ENCODE data around the gene HTR4. TPM values are rescaled to one million over a fixed set of nuclear protein-coding genes. Genes with fewer than 3 reads are reported as not detected.

The HTR4 gene
- total and polyA plus RNA-seq, 5 donors from 2014 or later: not detected

GRCh38 chr5:148688787-148689186 is 34.5 kb upstream of the HTR4 start:
- H3K4me1 Mint-ChIP-seq: no peaks in the 10 kb centered on the region
- H3K4me3 Mint-ChIP-seq: no peak overlapping the region
- H3K36me3 ChIP-seq (ENCODE audit: control insufficient read depth, insufficient read depth, low read length): no peaks in the 10 kb centered on the region
- H3K9me3 ChIP-seq (ENCODE audit: control insufficient read depth in 2 of 2, low read length in 2 of 2): peaks cover 0 to 6% of the 10 kb centered on the region in 2 experiments
- no peaks in the 10 kb centered on the region for H3K27me3 ChIP-seq (ENCODE audit: control insufficient read depth, insufficient read depth, low read length)
- H3K36me3 Mint-ChIP-seq: no peaks in the 10 kb centered on the region
- H3K27ac Mint-ChIP-seq: no peak overlapping the region
- no peak overlapping the region for H3K4me3 ChIP-seq (ENCODE audit: low read depth, low read length)
- H3K27me3 Mint-ChIP-seq: no peaks in the 10 kb centered on the region
- no peak for ATAC-seq (ENCODE audit: low read depth in 2 of 2)
- DNase-seq: no peak
- no peak overlapping the region for H3K27ac ChIP-seq (ENCODE audit: insufficient read depth, low read length, poor library complexity, severe bottlenecking)
- peaks cover 0 to 15% (median 2%) of the 10 kb centered on the region in 7 donors for H3K9me3 Mint-ChIP-seq
- H3K4me1 ChIP-seq (ENCODE audit: control insufficient read depth, insufficient read depth, low read length, poor library complexity, severe bottlenecking): no peaks in the 10 kb centered on the region

- Histone ChIP-seq H3K36me3 (ENCODE audit: control insufficient read depth, insufficient read depth, low read length) (no peaks in the 10 kb centered on the region), H3K4me1 (ENCODE audit: control insufficient read depth, insufficient read depth, low read length, poor library complexity, severe bottlenecking) (no peaks in the 10 kb centered on the region), H3K27me3 (ENCODE audit: control insufficient read depth, insufficient read depth, low read length) (no peaks in the 10 kb centered on the region), H3K27ac (ENCODE audit: insufficient read depth, low read length, poor library complexity, severe bottlenecking) (no peak overlapping the region), H3K4me3 (ENCODE audit: low read depth, low read length) (no peak overlapping the region), H3K9me3 (ENCODE audit: control insufficient read depth in 2 of 2, low read length in 2 of 2) (peaks cover 0 to 6% of the 10 kb centered on the region in 2 experiments)
- no peak for DNase-seq
- no peaks in the 10 kb centered on the region for H3K4me1 Mint-ChIP-seq
- H3K27me3 Mint-ChIP-seq: no peaks in the 10 kb centered on the region
- no peak overlapping the region for H3K4me3 Mint-ChIP-seq
- no peak overlapping the region for H3K27ac Mint-ChIP-seq
- no peaks in the 10 kb centered on the region for H3K36me3 Mint-ChIP-seq
- ATAC-seq (ENCODE audit: low read depth in 2 of 2): no peak
- peaks cover 0 to 15% (median 2%) of the 10 kb centered on the region in 7 donors for H3K9me3 Mint-ChIP-seq
Measured at GRCh38 chr5:148687871-148688270, 33.5 kb upstream of the HTR4 start.

- no peaks in the 10 kb centered on the region for H3K27me3 Mint-ChIP-seq
- ATAC-seq (ENCODE audit: low read depth in 2 of 2): no peak
- peaks cover 1% of the 10 kb centered on the region for H3K27me3 ChIP-seq (ENCODE audit: control insufficient read depth, insufficient read depth, low read length)
Measured at GRCh38 chr5:148687427-148687826, 33.1 kb upstream of the HTR4 start.

GRCh38 chr5:148686660-148687059 is 32.3 kb upstream of the HTR4 start:
- no peaks in the 10 kb centered on the region for H3K36me3 ChIP-seq (ENCODE audit: control insufficient read depth, insufficient read depth, low read length)
- Mint-ChIP-seq H3K27me3 (no peaks in the 10 kb centered on the region), H3K36me3 (no peaks in the 10 kb centered on the region)

More at GRCh38 chr5:148687427-148687826, 33.1 kb upstream of the HTR4 start:
- Histone ChIP-seq H3K9me3 (ENCODE audit: control insufficient read depth in 2 of 2, low read length in 2 of 2) (peaks cover 0 to 6% of the 10 kb centered on the region in 2 experiments), H3K27ac (ENCODE audit: insufficient read depth, low read length, poor library complexity, severe bottlenecking) (no peak overlapping the region), H3K4me3 (ENCODE audit: low read depth, low read length) (no peak overlapping the region), H3K36me3 (ENCODE audit: control insufficient read depth, insufficient read depth, low read length) (no peaks in the 10 kb centered on the region), H3K4me1 (ENCODE audit: control insufficient read depth, insufficient read depth, low read length, poor library complexity, severe bottlenecking) (no peaks in the 10 kb centered on the region)
- Mint-ChIP-seq H3K9me3 (peaks cover 0 to 15% (median 2%) of the 10 kb centered on the region in 7 donors), H3K4me3 (no peak overlapping the region), H3K36me3 (no peaks in the 10 kb centered on the region), H3K4me1 (no peaks in the 10 kb centered on the region), H3K27ac (no peak overlapping the region)
- peak in 1 of 3 donors; percentile 27 for DNase-seq

GRCh38 chr5:148685520-148686134 is 31.3 kb upstream of the HTR4 start:
- no peaks in the 10 kb centered on the region for H3K27me3 Mint-ChIP-seq
- no peak overlapping the region for H3K4me3 Mint-ChIP-seq
- ATAC-seq (ENCODE audit: low read depth in 2 of 2): no peak

More at GRCh38 chr5:148686660-148687059, 32.3 kb upstream of the HTR4 start:
- Mint-ChIP-seq H3K9me3 (peaks cover 0 to 15% (median 2%) of the 10 kb centered on the region in 7 donors), H3K4me3 (no peak overlapping the region), H3K4me1 (no peaks in the 10 kb centered on the region), H3K27ac (no peak overlapping the region)
- DNase-seq: no peak
- Histone ChIP-seq H3K4me1 (ENCODE audit: control insufficient read depth, insufficient read depth, low read length, poor library complexity, severe bottlenecking) (no peaks in the 10 kb centered on the region), H3K27me3 (ENCODE audit: control insufficient read depth, insufficient read depth, low read length) (peaks cover 2% of the 10 kb centered on the region), H3K4me3 (ENCODE audit: low read depth, low read length) (no peak overlapping the region), H3K9me3 (ENCODE audit: control insufficient read depth in 2 of 2, low read length in 2 of 2) (peaks cover 0 to 6% of the 10 kb centered on the region in 2 experiments), H3K27ac (ENCODE audit: insufficient read depth, low read length, poor library complexity, severe bottlenecking) (no peak overlapping the region)
- no peak for ATAC-seq (ENCODE audit: low read depth in 2 of 2)

GRCh38 chr5:148684528-148684927 is 30.2 kb upstream of the HTR4 start:
- Histone ChIP-seq H3K4me1 (ENCODE audit: control insufficient read depth, insufficient read depth, low read length, poor library complexity, severe bottlenecking) (no peaks in the 10 kb centered on the region), H3K9me3 (ENCODE audit: control insufficient read depth in 2 of 2, low read length in 2 of 2) (peaks cover 0 to 6% of the 10 kb centered on the region in 2 experiments), H3K36me3 (ENCODE audit: control insufficient read depth, insufficient read depth, low read length) (no peaks in the 10 kb centered on the region), H3K27me3 (ENCODE audit: control insufficient read depth, insufficient read depth, low read length) (peaks cover 2% of the 10 kb centered on the region), H3K27ac (ENCODE audit: insufficient read depth, low read length, poor library complexity, severe bottlenecking) (no peak overlapping the region), H3K4me3 (ENCODE audit: low read depth, low read length) (no peak overlapping the region)
- H3K4me1 Mint-ChIP-seq: no peaks in the 10 kb centered on the region
- no peaks in the 10 kb centered on the region for H3K36me3 Mint-ChIP-seq
- ATAC-seq (ENCODE audit: low read depth in 2 of 2): no peak
- no peak for DNase-seq
- H3K4me3 Mint-ChIP-seq: no peak overlapping the region
- no peaks in the 10 kb centered on the region for H3K27me3 Mint-ChIP-seq
- no peak overlapping the region for H3K27ac Mint-ChIP-seq
- H3K9me3 Mint-ChIP-seq: peaks cover 0 to 10% (median 1%) of the 10 kb centered on the region in 7 donors

More at GRCh38 chr5:148685520-148686134, 31.3 kb upstream of the HTR4 start:
- Histone ChIP-seq H3K27me3 (ENCODE audit: control insufficient read depth, insufficient read depth, low read length) (peaks cover 2% of the 10 kb centered on the region), H3K27ac (ENCODE audit: insufficient read depth, low read length, poor library complexity, severe bottlenecking) (no peak overlapping the region), H3K9me3 (ENCODE audit: control insufficient read depth in 2 of 2, low read length in 2 of 2) (peaks cover 0 to 6% of the 10 kb centered on the region in 2 experiments), H3K36me3 (ENCODE audit: control insufficient read depth, insufficient read depth, low read length) (no peaks in the 10 kb centered on the region), H3K4me1 (ENCODE audit: control insufficient read depth, insufficient read depth, low read length, poor library complexity, severe bottlenecking) (no peaks in the 10 kb centered on the region), H3K4me3 (ENCODE audit: low read depth, low read length) (no peak overlapping the region)
- Mint-ChIP-seq H3K27ac (no peak overlapping the region), H3K36me3 (no peaks in the 10 kb centered on the region), H3K9me3 (peaks cover 0 to 10% (median 2%) of the 10 kb centered on the region in 7 donors), H3K4me1 (no peaks in the 10 kb centered on the region)
- DNase-seq: no peak

- Mint-ChIP-seq H3K27ac (no peak overlapping the region), H3K4me1 (no peaks in the 10 kb centered on the region), H3K27me3 (no peaks in the 10 kb centered on the region), H3K36me3 (no peaks in the 10 kb centered on the region), H3K4me3 (no peak overlapping the region), H3K9me3 (peaks cover 0 to 10% (median 0%) of the 10 kb centered on the region in 7 donors)
- no peak for DNase-seq
- peaks cover 0 to 3% of the 10 kb centered on the region in 2 experiments for H3K9me3 ChIP-seq (ENCODE audit: control insufficient read depth in 2 of 2, low read length in 2 of 2)
- H3K36me3 ChIP-seq (ENCODE audit: control insufficient read depth, insufficient read depth, low read length): no peaks in the 10 kb centered on the region
- no peak for ATAC-seq (ENCODE audit: low read depth in 2 of 2)
- H3K27me3 ChIP-seq (ENCODE audit: control insufficient read depth, insufficient read depth, low read length): peaks cover 2% of the 10 kb centered on the region
- no peaks in the 10 kb centered on the region for H3K4me1 ChIP-seq (ENCODE audit: control insufficient read depth, insufficient read depth, low read length, poor library complexity, severe bottlenecking)
- no peak overlapping the region for H3K4me3 ChIP-seq (ENCODE audit: low read depth, low read length)
- H3K27ac ChIP-seq (ENCODE audit: insufficient read depth, low read length, poor library complexity, severe bottlenecking): no peak overlapping the region
Measured at GRCh38 chr5:148683651-148684050, 29.3 kb upstream of the HTR4 start.

All from CD4-positive, CD25-positive, alpha-beta regulatory T cell (primary cell).